ENCODE measurements around the gene CWH43. TPM values are rescaled to one million over a fixed set of nuclear protein-coding genes. Genes with fewer than 3 reads are reported as not detected.

The CWH43 gene
- polyA plus RNA-seq, 2 of the 4 experiments (the other 2 are of a cell fraction): not detected

DNA sequence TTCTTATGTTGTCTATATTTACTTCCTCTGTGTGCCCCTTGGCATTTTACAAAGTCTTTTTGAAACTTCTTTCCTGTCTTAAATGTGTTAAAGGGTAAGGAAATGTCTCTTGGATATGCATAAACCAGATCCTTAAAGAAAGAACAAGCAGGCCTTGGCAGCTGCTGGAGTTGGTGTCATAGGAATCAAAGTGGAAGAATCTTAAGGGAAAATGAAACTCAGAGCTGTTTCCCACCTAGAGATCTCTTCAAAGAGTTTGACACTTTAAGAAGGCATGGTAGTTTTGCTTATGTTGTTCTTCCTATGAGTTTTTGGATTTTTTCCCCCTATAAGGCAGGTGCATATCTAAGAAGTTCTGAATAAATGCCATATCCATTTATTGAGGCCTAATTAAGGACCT, 37.0 kb upstream of the CWH43 start:
- Histone ChIP-seq H3K27ac (no peak overlapping the region), H3K4me1 (0 out of 3 replicates have a peak, but pooled peaks cover 5% of the 10 kb centered on the region), H3K9me3 (peaks cover 11% of the 10 kb centered on the region; the same call in 2 of the 3 replicates), H3K4me2 (no peak overlapping the region), H3K4me3 (no peak overlapping the region)
- DNase-seq (ENCODE audit: low read depth in 1 of 2, low spot score in 1 of 2) (no peak), ATAC-seq (no peak), FAIRE-seq (no peak)
- TF ChIP-seq PBX3 (IDR thresholded peaks at IDR 0.05) (no peak), REST (IDR thresholded peaks at IDR 0.05) (no peak), CHD2 (IDR thresholded peaks at IDR 0.05; ENCODE audit: low read length, partially characterized antibody) (no peak)
- ChIA-PET CTCF (interaction anchor here (1.1 kb wide), 1 partner anchor 10 kb away, joined by 3 read pairs; no protein-coding TSS in a partner anchor), POLR2A (no interaction called here)

- H3K4me3 ChIP-seq: no peak overlapping the region
- WGBS (ENCODE audit: missing lambda C conversion rate): 34% methylated on average over 4 of the region's 4 CpGs
- H3K27ac ChIP-seq: no peak overlapping the region
- TF ChIP-seq ELK1 (IDR thresholded peaks at IDR 0.05; ENCODE audit: low read depth, low read length): no peak
- TF ChIP-seq MYC (IDR thresholded peaks at IDR 0.05; ENCODE audit: borderline replicate concordance, low read length): no peak
- TF ChIP-seq, protein P1, sequence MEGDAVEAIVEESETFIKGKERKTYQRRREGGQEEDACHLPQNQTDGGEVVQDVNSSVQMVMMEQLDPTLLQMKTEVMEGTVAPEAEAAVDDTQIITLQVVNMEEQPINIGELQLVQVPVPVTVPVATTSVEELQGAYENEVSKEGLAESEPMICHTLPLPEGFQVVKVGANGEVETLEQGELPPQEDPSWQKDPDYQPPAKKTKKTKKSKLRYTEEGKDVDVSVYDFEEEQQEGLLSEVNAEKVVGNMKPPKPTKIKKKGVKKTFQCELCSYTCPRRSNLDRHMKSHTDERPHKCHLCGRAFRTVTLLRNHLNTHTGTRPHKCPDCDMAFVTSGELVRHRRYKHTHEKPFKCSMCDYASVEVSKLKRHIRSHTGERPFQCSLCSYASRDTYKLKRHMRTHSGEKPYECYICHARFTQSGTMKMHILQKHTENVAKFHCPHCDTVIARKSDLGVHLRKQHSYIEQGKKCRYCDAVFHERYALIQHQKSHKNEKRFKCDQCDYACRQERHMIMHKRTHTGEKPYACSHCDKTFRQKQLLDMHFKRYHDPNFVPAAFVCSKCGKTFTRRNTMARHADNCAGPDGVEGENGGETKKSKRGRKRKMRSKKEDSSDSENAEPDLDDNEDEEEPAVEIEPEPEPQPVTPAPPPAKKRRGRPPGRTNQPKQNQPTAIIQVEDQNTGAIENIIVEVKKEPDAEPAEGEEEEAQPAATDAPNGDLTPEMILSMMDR (IDR thresholded peaks at IDR 0.05): no peak
- TF ChIP-seq, protein P2, sequence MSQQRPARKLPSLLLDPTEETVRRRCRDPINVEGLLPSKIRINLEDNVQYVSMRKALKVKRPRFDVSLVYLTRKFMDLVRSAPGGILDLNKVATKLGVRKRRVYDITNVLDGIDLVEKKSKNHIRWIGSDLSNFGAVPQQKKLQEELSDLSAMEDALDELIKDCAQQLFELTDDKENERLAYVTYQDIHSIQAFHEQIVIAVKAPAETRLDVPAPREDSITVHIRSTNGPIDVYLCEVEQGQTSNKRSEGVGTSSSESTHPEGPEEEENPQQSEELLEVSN (IDR thresholded peaks at IDR 0.05; ENCODE audit: borderline replicate concordance, low read depth): no peak
- no peak for TF ChIP-seq ESRRA (IDR thresholded peaks at IDR 0.05; ENCODE audit: borderline replicate concordance, low read length)
- TF ChIP-seq HEYL (CRISPR knock-in tag; IDR thresholded peaks at IDR 0.05): no peak
- TF ChIP-seq BHLHE40 (IDR thresholded peaks at IDR 0.05; ENCODE audit: low read depth, low read length): no peak
- TF ChIP-seq EP300 (IDR thresholded peaks at IDR 0.05): no peak
- no peak for TF ChIP-seq JUNB (IDR thresholded peaks at IDR 0.05)
- TF ChIP-seq PHF8 (IDR thresholded peaks at IDR 0.05; ENCODE audit: borderline replicate concordance, low read depth): no peak
- TF ChIP-seq RCOR1 (IDR thresholded peaks at IDR 0.05; ENCODE audit: low read depth, low read length): no peak
- no peak for TF ChIP-seq CHD2 (IDR thresholded peaks at IDR 0.05; ENCODE audit: low read length, partially characterized antibody)
- H3K4me2 ChIP-seq: no peak overlapping the region
- ChIA-PET CTCF (interaction anchor here (1.1 kb wide), 1 partner anchor 9 kb away, joined by 3 read pairs; no protein-coding TSS in a partner anchor), POLR2A (no interaction called here)
- DNase-seq (ENCODE audit: low read depth in 1 of 2, low spot score in 1 of 2) (no peak), ATAC-seq (no peak), FAIRE-seq (no peak)
- H3K4me1 ChIP-seq: no peaks in the 10 kb centered on the region
- H3K9me3 ChIP-seq: peaks cover 11% of the 10 kb centered on the region; the same call in 2 of the 3 replicates
These were observed 36.4 kb upstream of the CWH43 start for GRCh38 chr4:48949518-48950219.

Measured in A549 (cell line).